ENCODE data around the gene FOXO6.

FOXO6 gene

GRCh38 chr1:41428738-41429640 lies 67.8 kb downstream of the FOXO6 start:
- no peak for DNase-seq

GRCh38 chr1:41429641-41430035 lies 68.4 kb downstream of the FOXO6 start:
- no peak for DNase-seq

GRCh38 chr1:41430069-41430468 lies 68.8 kb downstream of the FOXO6 start:
- no peak for DNase-seq

GRCh38 chr1:41430582-41430981 lies 69.3 kb downstream of the FOXO6 start:
- DNase-seq, result no peak

GRCh38 chr1:41431490-41432350 lies 70.5 kb downstream of the FOXO6 start:
- DNase-seq, result no peak

Data from activated CD8-positive, alpha-beta memory T cell treated with anti-CD3 and anti-CD28 coated beads, Interleukin-2, amount 50 U/mL, for 4 hours (primary cell).